GM12801 (cell line): ENCODE measurements around the gene GGCX.

Experiments used
- TF ChIP-seq, protein P1 (sequence below): IDR thresholded peaks from one replicate; pipeline ENCODE4 v1.5.1; 2011; ENCODE audit warnings: control low read depth; ENCODE audit not compliant: insufficient read length; ENCODE audit errors: extremely low read depth

Gene GGCX

DNA sequence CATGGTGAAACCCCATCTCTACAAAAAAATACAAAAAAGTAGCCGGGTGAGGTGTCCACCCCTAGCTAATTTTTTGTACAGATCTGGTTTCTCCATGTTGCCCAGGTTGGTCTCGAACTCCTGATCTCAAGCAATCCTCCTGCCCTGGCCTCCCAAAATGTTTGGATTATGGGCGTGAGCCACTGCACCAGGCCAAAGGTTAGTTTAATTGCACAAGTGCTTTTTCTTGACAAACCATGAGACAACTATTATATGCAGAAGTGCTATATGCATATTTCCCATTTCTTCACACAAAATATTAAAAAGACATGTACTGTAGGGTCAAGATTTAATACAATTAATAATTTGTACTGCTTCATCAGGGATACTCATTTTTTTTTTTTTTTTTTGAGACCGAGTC is 5.0 kb upstream of the GGCX start:
- TF ChIP-seq, protein P1, sequence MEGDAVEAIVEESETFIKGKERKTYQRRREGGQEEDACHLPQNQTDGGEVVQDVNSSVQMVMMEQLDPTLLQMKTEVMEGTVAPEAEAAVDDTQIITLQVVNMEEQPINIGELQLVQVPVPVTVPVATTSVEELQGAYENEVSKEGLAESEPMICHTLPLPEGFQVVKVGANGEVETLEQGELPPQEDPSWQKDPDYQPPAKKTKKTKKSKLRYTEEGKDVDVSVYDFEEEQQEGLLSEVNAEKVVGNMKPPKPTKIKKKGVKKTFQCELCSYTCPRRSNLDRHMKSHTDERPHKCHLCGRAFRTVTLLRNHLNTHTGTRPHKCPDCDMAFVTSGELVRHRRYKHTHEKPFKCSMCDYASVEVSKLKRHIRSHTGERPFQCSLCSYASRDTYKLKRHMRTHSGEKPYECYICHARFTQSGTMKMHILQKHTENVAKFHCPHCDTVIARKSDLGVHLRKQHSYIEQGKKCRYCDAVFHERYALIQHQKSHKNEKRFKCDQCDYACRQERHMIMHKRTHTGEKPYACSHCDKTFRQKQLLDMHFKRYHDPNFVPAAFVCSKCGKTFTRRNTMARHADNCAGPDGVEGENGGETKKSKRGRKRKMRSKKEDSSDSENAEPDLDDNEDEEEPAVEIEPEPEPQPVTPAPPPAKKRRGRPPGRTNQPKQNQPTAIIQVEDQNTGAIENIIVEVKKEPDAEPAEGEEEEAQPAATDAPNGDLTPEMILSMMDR, result no peak

DNA sequence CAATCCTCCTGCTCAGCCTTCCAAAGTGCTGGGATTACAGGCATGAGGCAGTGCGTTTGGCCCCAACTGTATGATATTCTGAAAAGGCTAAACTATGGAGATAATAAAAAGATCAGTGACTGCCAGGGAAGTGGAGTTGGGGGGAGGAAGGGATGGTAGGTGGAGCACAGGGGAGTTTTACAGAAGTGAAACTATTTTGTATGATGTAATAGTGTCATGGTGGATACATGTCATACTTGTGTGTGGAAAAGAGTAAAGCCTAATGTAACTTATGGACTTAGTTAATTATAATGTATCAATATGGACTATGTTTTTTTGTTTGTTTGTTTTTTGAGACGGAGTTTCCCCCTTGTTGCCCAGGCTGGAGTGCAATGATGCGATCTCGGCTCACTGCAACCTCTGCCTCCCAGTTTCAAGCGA is 2.9 kb upstream of the GGCX start:
- TF ChIP-seq, protein P1, result no peak

DNA sequence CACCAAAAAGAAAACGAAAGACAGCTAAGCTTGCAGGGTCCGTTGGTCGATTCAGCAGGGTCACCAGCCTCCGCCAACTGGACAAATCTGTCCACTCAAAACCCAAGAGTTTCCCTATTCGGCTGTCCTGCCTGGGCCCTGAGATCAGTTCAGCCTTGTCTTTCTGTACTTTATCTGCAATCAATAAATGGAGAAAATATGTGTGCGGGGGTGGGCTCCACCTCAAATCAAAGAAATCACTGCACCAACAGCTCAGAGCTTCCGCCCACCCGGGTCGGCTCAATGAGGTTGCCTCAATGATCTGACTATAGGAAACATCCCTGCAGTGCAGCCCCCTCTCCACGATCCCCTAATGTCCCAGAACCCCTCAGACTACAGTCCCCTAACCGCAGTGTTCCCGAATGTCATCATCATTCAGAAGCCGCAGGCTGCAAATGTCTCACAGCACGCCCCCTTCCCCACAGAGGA is 447 bp downstream of the GGCX start:
- TF ChIP-seq, protein P1, result no peak

DNA sequence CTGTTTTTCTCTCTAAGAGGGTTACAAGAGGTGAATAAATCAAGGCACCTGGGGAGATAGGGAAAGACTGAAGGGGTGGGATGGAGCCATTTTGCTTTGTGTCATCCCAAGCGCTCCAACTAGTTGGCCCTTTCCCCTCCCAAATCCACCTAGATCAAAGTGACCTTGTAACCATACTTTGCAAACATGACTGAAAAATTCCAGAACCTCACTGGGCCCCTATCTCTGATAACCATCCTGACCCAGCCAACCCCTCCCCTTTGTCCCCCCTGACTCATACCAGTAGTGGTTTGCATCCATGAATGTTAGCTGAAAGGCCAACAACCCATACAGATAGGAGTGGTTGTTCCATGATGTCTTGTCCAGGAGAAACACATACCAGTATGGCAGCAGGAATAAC is 3.1 kb downstream of the GGCX start:
- TF ChIP-seq, protein P1, result no peak

DNA sequence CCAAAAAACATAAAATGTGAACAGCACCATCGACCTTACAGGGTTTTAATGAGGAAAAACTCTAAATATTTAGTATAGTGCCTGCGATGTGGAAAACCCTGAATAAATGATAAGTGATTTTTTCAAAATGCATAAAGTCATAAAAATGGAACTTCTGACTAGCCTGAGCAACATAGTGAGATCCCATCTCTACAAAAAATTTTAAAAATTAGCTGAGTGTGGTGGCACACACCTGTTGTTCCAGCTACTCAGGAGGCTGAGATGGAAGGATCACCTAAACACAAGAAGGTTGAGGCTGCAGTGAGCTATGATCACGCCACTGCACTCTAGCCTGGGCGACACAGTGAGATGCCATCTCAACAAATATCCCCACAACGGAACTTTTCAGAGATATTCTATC is 4.2 kb downstream of the GGCX start:
- TF ChIP-seq, protein P1, result no peak

DNA sequence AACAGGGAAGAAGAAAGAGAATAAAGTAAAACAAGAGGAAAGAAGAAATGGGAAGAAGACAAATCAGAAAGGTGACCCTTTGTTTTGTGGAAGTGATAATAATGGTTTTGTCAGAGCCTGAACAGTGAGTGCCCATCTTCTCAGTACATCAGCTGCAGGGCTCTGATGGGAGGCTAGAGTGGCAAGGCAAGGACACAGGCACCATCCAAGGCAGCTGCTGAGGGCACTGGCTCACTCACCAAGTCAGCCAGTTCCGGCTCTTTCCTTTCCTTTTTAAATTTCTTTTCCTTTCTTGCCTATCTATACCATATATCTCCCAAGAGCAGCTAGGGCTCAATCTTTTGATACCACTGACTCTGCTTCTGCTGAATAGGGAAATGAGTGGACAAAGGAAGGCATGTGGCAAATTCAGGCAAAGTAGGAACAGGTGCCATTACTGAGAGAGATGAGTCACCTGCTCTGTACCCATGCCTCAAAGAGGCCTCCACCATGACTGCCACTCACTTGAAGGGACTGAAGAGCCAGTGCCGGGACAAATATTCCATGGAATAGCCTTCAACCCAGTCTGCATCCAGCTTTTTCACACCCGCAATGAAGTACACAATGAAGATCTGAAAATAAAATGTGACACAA is 6.2 kb downstream of the GGCX start:
- TF ChIP-seq, protein P1, result no peak

DNA sequence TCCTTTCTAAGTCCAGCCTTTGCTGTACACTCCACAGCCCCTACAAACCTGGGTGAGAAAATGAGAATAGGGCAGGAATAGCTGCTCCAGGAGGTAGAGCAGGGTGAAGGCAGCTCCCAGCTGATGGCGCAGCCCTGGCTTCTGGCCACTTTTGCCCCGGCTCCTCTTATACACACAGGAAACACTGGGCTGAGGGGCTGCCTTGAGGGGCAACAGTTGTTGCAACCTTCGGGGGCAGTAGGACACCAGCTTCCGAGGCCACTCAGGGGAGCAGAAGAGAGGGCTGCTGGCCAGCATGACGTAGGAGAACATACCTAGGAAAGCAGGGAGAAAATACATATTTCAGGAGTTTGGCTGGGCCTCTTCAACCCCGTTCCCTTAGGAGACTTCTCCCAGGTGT is 8.1 kb downstream of the GGCX start:
- TF ChIP-seq, protein P1, result no peak
